Measurements from ENCODE around the gene TMEM131.
"Not testable (repeated sequence)": the region's sequence is repeated elsewhere in the genome, so short reads cannot be mapped to it uniquely, and the experiment has no call there.

TMEM131 gene

GRCh38 chr2:97868986-97869721, 126.6 kb downstream of the TMEM131 start:
- TF ChIP-seq CTCF (IDR thresholded peaks at IDR 0.05; ENCODE audit: control extremely low read depth, extremely low read depth, low read depth, missing control alignments), result no peak
- ChIA-PET POLR2A (no interaction called here), CTCF (interaction anchor here (1.2 to 5.5 kb wide), 2 partner anchors 13 to 17 kb away, joined by 3 to 16 read pairs; no protein-coding TSS in a partner anchor)

GRCh38 chr2:97863829-97864228, 131.9 kb downstream of the TMEM131 start:
- no peak for TF ChIP-seq CTCF (IDR thresholded peaks at IDR 0.05; ENCODE audit: control extremely low read depth, extremely low read depth, low read depth, missing control alignments)
- DNase-seq (ENCODE audit: extremely low spot score), result no peak
- ChIA-PET POLR2A (no interaction called here), CTCF (interaction anchor here (1.4 kb wide), 1 partner anchor 17 kb away, joined by 3 read pairs; no protein-coding TSS in a partner anchor)

More at GRCh38 chr2:97868986-97869721, 126.6 kb downstream of the TMEM131 start:
- no peak for DNase-seq (ENCODE audit: extremely low spot score)

- ChIA-PET POLR2A (interaction anchor here (0.5 kb wide), 1 partner anchor 83 kb away, joined by 5 read pairs; no protein-coding TSS in a partner anchor), CTCF (interaction anchor here (0.9 kb wide), 1 partner anchor 10 kb away, joined by 3 read pairs; no protein-coding TSS in a partner anchor)
- TF ChIP-seq CTCF (IDR thresholded peaks at IDR 0.05; ENCODE audit: control extremely low read depth, extremely low read depth, low read depth, missing control alignments), result no peak
- DNase-seq (ENCODE audit: extremely low spot score), result no peak
These were observed 134.6 kb downstream of the TMEM131 start for GRCh38 chr2:97861177-97861576.

- CTCF ChIA-PET, result no interaction called here
- POLR2A ChIA-PET, result no interaction called here
- TF ChIP-seq CTCF (IDR thresholded peaks at IDR 0.05; ENCODE audit: control extremely low read depth, extremely low read depth, low read depth, missing control alignments), result no peak
- no peak for DNase-seq (ENCODE audit: extremely low spot score)
These were observed 137.3 kb downstream of the TMEM131 start for GRCh38 chr2:97858442-97858841.

DNA sequence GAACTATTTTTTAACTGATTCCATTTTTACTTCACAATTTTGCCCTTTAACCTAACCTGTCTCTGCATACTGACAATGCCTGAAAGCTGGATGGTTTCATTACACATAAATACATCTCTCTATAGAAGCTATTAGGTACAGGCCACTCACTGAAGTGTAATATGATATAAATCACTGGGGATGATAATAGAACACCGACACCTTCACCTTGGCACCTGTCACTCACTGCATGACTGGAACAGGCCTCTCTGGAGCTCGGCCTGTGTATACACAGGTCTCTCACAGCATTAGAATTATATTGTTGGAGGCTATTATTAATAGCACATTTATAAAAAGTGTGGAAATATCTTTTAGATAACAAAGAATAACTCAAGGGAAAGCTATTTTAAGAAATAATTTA, 138.2 kb downstream of the TMEM131 start:
- no peak for TF ChIP-seq CTCF (IDR thresholded peaks at IDR 0.05; ENCODE audit: control extremely low read depth, extremely low read depth, low read depth, missing control alignments)
- DNase-seq (ENCODE audit: extremely low spot score), result no peak
- POLR2A ChIA-PET, result no interaction called here
- CTCF ChIA-PET, result no interaction called here

DNA sequence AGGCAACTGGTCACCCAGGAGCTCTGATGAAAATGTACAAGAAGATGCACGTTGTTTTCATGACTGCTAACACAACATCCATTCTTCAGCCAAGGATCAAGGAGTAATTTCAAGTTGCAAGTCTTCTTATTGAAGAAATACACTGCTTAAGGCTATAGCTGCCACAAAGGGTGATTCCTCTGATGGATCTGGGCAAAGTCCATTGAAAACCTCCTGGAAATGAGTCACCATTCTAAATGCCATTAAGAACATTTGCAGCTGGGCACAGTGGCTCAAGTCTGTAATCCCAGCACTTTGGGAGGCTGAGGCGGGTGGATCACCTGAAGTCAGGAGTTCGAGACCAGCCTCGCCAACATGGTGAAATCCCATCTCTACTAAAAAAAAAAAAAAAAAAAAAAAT, 142.7 kb downstream of the TMEM131 start:
- POLR2A ChIA-PET; DNase-seq (ENCODE audit: extremely low spot score): not testable (repeated sequence)
- CTCF ChIA-PET, result interaction anchor here (1.1 to 1.4 kb wide), 2 partner anchors 9 to 112 kb away, joined by 3 read pairs; no protein-coding TSS in a partner anchor

DNA sequence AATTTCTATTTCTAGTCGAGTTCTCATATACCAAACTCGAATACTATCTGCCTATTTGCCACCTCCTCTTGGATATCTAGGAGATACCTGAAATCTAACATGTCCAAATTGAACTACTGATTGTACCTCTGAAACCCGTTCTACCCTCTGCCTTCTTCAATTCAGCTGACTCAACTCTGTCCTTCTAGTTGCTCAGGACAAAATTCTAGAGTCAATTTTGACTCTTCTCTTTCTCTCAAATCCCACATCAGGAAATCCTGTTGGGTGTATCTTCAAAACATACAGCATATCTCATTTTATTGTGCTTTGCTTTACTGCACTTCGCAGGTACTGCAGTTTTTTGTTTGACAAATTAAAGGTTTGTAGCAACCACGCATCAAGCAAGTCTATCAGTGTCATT, 144.6 kb downstream of the TMEM131 start:
- DNase-seq (ENCODE audit: extremely low spot score), result no peak
- no peak for TF ChIP-seq CTCF (IDR thresholded peaks at IDR 0.05; ENCODE audit: control extremely low read depth, extremely low read depth, low read depth, missing control alignments)
- CTCF ChIA-PET, result interaction anchor here (1.6 kb wide), 1 partner anchor 10 kb away, joined by 3 read pairs; no protein-coding TSS in a partner anchor
- POLR2A ChIA-PET, result no interaction called here

Data from GM10248 (cell line).